HK-2 (cell line): ENCODE data around the gene GTF2H4.
"Not testable (repeated sequence)": the region's sequence is repeated elsewhere in the genome, so short reads cannot be mapped to it uniquely, and the experiment has no call there.

Experiments
- DNase-seq: peaks from one replicate; pipeline ENCODE4 v3.0.0-alpha.2; 2018; ENCODE audit not compliant: unreplicated experiment

Gene GTF2H4

DNA sequence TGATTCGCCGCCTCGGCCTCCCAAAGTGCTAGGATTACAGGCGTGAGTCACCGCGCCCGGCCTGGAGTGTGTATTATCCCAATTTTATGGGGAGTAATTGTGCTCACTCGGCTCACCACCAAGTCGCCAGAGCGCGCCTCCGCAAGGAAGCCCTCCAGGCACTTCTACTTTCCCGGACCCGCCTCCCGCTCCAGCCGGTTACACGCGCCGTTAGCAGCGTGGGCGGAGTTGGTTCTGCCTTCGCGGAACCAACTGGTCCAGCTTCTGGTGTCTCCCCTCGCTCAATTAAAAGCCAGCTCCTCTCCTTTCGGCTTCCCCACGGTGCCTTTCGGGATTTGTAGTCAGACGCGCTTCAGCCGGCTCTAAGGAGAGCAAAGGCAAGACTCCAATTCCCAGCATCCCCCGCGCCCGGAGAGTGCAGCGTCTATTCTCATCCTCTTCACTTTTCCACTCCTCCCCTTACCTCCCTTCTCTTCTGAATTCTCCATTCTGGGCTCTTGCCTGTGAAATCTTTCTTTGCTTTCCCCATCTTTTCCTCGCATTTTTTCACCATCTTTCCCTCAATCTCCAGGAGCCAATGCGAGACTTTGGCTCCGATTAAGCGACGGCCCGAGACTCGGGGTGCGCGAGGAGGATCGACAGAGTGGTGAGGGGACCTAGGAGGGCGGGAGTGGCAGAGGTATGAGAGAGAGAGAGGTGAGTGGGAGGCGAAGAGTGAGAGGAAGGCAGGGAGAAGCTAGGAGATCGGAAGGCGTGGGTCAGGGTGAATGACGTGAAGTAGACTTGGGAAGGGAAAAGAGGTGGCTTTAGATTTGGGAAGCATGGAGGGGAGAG lies at the start of gene GTF2H4:
TSS of gene GTF2H4 (plus strand) at position 450 of the 834 bp plus-strand sequence.
- peak; percentile 96 for DNase-seq

DNA sequence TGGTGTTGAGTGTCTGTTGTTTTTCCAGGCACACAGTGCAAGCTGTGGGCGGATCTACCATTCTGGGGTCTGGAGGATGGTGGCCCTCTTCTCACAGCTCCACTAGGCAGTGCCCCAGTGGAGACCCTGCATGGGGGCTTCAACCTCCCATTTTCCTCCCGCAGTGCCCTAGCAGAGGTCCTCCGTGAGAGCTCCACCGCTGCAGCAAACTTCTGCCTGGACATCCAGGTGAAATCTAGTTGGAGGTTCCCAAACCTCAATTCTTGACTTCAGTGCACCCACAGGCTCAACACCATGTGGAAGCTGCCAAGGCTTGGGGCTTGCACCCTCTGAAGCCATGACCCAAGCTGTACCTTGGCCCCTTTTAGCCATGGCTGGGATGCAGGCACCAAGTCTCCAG lies 48.3 kb upstream of the GTF2H4 start:
- DNase-seq, result not testable (repeated sequence)

DNA sequence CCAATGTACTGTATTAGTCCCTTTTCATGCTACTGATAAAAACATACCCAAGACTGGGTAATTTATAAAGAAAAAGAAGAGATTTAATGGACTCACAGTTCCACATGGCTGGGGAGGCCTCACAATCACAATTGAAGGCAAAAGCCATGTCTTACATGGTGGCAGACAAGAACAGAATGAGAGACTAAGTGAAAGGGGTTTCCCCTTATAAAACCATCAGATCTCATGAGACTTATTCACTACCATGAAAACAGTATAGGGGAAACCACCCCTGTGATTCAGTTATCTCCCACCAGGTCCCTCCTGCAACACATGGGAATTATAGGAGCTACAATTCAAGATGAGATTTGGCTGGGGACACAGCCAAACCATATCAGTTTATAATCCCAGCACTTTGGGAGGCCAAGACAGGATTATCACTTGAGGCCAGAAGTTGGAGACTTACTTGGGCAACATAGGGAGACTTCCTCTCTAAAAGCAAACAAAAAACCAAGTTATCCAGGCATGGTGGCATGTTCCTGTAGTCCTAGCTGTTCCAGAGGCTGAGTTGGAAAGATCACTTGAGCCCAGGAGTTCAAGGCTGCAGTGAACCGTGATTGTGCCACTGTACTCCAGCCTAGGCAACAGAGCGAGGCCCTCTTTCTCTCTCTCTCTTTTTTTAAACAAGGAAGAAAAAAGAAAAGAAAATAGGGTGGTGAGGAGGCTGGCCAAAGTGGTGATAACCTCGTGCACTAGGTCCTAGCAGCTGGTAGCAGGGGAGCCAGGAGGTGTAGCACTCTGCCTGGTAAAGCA lies 46.6 kb upstream of the GTF2H4 start:
- DNase-seq, result no peak

DNA sequence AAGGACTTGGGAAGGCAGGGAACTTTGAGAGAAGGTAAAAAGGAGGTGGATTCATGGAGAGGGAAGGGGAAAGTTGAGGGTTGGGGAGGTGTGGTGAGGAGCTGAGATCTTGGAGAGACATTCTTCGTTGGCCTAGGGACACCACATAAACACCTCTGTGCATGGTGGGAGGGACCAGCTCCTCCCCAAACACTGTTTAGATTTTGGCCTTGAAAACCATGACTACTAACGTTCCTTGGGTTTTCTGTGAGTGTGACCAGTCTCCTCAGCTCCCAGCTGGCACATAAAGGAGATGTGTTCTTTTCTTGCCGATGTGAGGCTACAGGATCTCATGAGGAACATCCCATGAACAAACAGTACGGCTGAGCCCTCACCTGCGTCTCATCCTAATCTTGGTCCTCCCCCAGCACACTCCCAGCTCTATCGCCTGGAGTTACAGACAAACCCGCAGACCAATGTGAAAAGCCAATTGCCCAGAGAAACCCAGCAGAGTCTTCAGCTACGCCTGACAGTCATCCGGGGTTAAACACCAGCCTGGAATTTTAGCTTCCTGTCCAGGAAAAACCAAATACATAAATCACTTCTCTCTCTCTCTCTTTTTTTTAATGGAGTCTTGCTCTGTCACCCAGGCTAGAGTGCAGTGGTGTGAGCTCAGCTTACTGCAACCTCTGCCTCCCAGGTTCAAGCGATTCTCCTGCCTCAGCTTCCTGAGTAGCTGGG lies 45.7 kb upstream of the GTF2H4 start:
- no peak for DNase-seq

DNA sequence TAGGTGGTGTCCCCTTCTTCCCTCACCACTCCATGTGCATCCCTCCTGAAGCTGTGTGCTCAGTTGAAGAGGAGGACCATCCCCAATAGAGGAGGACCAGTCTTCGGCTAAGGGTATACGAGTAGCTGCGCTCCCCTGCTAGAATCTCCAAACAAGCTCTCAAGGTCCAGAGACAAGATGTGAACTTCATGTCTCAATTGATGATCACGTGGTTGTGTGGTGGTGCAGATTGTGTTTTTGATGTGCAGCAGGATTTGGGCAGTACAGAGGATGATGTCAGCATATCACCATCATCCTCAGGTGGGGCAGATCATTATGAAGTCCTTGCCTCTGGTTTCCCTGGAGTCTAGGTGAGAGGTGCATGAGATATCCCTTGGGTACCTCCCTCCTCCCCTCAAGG lies 43.7 kb upstream of the GTF2H4 start:
- no peak for DNase-seq

DNA sequence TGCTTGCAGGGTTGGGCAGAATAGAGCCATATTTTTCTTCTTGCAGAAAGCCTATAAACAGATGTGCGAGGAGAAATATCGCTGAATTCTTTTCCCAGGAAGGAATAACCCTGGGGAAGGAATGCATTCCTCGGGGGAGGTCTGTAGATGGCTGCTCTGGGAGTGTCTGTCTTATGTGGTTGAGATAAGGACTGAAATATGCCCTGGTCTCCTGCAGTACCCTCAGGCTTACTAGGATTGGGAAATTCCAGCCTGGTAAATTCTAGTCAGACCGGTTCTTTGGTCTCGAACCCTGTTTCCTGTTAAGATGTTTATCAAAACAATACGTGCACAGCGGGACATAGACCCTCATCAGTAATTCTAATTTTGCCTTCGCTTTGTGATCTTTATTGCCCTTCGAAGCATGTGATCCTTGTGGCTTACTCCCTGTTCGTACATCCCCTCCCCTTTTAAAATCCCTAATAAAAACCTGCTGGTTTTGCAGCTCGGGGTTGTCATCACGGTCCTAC lies 38.7 kb upstream of the GTF2H4 start:
- DNase-seq, result not testable (repeated sequence)

DNA sequence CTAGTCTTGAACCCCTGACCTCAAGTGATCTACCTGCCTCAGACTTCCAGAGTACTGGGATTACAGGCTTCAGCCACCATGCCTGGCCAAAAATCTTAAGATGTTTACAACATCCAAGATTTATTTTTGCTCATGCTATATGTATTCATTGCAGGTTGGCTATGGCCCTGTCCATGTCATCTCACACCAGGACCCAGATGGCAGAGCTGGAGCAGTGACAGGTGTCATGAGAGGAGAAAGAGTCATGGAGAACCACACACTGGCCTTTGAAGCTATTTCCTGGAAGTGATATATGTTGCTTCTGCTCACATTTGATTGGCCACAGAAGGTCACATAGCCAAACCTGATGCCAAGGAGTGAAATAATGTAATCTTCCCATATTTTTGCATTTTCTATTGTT lies 37.5 kb upstream of the GTF2H4 start:
- DNase-seq, result no peak

DNA sequence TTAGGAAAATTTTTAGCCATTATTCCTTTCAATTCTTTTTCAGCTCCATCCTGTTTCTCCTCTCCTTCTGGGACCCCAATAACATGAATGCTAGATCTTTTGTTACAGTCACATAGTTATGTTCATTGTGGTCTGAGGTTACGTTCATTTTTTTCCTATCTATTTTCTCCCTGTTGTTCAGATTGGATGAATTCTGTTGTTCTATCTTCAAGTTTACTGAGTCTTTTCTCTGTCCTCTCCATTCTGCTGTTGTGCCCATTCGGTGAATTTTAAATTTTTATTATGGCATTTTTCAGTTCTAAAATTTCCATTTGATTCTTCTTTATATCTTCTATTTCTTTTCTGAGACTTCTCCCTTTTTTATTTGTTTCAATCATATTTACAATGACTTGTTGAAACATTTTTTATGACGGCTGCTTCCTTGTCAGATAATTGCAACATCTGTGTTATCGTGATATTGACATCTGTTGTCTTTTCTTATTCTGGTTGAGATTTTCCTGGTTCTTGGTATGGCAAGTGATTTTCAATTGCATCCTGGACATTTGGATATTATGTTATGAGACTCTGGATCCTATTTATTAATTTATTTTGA lies 36.3 kb upstream of the GTF2H4 start:
- no peak for DNase-seq

DNA sequence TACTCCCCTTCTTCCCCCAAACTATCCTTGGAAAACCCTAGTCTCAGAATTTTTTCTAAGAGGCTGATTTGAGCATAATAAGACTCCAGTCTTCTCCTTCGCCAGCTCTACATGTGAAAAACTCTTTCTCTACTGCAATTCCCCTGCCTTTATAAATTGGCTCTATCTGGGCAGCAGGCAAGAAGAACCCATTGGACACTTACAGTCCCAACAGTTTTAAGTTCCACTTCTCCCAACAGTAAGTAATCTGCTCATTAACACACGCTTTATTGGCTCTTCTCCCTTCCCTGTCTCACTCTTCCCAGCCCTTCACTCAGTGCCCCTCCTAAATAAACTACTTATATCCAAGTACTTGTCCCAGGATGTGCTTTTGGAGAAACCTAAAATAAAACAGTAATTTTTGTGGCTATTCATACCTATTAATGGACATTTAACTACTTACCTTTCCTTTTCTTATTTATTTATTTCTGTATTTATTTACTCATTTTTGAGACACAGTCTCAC lies 34.8 kb upstream of the GTF2H4 start:
- DNase-seq, result no peak

DNA sequence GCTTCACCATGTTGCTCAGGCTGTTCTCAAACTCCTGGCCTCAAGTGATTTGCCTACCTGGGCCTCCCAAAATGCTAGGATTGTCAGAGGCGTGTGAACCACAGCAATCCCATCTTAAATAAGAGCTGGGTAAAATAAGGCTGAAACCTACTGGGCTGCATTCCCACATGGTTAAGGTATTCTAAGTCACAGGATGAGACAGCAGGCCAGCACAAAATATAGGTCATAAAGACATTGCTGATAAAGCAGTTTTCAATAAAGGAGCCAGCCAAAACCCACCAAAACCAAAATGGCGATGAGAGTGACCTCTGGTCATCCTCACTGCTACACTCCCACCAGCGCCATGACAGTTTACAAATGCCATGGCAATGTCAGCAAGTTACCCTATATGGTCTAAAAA lies 34.2 kb upstream of the GTF2H4 start:
- DNase-seq, result not testable (repeated sequence)

DNA sequence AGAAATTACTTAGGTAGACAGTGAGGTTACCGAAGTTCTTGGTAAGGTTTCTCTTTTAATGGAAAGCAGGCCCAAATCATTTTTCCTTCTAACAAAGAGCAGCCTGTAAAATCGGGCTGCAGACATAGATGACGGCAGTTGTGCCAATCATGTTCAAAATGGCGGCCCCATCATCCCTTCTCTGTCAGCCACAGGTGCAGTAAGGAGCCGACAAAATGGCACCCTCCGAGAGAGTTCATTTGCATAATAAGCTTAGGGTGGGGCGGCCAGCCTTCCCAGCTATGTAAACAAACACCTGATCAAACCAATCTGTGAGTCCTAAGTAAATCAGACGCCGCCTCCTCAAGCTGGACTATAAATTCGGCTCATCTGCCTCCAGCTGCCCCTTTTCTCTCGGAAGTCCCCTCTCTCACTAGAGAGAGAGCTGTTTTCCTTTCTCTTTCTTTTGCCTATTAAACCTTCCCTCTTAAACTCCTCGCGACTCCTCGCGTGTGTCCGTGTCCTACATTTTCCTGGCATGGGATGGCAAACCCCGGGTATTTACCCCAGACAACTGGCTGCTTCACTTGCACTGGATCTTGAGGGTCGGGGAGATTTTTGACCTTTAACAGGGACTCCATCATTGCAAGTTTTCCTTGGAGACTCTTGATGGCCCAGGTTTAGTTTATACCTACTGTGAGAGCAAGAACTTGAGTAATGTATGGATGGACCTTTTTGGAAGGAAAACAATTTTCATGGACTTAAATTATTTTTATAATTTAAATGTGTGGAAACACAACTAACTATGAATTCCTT lies 32.6 kb upstream of the GTF2H4 start:
- DNase-seq, result no peak

DNA sequence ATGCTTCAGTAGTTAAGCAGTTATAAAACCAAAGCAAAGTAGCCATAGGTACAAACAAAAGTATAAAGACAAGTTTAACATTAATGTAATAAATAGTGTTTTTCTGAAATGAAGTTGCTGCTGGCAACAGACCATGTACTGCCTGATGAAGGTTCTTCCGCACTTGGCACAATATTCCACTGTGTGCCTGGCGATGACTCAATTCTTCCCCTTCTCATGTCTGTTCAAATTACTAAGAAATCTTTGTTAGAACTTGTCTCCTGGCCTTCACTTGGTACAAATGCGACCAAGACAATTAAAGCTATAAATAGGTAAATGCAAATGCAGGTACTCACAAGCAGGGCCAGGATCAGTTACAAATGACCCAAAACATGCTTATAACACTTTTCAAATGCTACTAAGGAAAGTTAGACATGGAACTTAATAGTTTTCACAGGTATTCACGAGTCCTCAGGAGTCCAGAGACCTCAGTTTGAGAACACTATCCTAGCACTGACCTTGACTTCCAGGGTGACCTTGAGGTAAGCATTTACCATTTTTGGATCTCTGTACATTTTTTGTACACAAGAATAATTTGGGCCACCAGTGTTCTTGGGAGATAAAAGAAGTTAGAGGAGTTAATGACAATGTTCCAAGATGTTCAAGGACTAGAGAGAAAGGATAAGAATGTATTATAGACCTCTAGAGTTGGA lies 31.8 kb upstream of the GTF2H4 start:
- no peak for DNase-seq

DNA sequence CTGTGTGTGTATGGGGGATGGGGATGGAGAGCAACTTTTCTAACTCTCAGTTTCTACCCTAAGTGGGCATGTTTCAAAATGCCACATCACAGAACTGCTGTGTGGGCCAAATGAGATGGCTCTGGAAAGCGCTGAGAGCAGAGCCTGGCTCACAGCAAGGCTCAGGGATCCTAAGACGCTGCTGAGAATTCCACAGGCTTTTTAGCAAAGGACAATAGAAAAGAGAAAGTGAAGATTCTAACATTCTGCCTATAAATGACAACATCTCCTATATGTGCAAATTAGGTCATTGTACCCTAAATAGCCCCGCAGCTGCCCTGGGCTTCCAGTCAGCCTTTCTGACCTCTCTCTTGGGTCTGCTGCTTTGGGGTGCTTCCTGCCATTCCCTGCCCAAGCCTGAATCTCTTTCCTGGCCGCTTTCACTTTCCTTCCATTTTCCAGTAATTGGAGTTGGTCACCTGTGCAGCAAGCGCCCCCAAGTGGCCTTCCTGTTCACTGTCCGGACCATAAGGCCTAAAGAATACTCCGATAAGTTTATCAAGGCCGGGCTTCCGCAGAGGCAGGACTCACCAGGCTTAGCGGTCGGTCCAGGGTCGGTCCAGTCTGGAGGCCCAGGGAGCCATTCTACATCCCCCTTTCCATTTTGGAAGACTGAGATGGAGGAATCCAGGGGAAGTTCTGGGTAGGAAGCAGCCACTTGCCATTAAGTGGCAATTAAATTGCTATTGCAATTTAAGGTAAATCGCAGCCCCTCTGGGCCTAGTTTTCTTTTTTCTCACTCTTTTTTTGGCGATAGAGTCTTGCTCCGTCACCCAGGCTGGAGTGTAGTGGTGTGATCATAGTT lies 30.4 kb upstream of the GTF2H4 start:
- DNase-seq, result peak; percentile 84

DNA sequence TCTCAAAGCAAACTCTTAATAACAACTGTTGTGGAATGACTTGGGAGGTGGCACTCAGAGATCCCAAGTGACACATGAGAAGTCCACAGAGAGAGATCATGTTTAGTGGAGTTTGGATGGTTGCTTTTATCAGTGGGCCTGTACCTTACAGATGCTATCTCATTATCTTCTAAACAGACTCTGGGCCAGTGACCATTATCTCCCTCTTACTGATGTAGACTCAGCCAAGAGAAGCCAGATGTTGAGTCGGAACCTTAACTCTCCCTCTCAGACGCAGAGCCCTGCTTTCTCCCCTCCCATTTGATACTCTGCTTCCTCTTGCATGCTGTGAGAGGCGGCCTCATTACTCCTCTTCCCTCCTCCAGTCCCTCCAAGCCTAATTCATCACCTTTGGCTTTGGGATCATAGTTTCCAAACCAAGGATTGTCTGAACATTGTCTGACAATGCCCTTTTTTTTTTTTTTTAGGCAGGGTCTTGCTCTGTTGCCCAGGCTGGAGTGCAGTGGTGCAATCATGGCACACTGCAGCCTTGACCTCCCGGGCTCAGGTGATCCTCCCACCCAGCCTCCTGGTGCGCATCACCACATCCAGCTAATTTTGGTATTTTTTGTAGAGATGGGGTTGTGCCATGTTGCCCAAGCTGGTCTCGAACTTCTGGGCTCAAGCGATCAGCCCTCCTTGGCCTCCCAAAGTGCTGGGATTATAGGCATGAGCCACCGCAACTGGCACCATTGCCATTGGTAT lies 28.2 kb upstream of the GTF2H4 start:
- DNase-seq, result no peak

DNA sequence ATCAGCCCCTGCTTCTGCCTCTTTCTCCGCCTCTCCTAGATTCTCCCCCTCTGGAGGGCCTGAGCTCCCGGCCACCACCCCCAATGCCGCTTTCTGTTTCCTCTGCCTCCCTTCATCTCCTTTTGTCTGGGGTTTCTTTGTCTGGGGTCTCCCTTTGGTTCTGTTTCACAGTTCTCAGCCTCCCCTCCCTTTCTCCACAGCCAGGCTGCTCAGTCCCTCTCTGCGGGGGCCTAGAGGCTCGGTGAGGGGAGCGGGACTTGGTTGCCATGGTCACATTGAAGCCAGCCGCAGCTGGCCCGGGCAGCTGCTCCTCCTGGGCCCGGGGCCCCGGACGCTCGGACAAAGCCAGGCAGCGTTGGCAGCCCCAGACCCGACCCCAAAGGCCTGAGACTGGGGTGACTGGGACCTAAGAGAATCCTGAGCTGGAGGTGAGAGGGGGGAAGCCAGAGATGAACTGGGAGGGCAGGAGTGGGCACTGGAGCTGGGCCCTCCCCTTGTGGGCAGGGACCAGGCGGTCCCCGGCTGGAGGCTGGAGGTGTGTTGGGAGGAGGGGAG lies 27.2 kb upstream of the GTF2H4 start:
- DNase-seq, result no peak

DNA sequence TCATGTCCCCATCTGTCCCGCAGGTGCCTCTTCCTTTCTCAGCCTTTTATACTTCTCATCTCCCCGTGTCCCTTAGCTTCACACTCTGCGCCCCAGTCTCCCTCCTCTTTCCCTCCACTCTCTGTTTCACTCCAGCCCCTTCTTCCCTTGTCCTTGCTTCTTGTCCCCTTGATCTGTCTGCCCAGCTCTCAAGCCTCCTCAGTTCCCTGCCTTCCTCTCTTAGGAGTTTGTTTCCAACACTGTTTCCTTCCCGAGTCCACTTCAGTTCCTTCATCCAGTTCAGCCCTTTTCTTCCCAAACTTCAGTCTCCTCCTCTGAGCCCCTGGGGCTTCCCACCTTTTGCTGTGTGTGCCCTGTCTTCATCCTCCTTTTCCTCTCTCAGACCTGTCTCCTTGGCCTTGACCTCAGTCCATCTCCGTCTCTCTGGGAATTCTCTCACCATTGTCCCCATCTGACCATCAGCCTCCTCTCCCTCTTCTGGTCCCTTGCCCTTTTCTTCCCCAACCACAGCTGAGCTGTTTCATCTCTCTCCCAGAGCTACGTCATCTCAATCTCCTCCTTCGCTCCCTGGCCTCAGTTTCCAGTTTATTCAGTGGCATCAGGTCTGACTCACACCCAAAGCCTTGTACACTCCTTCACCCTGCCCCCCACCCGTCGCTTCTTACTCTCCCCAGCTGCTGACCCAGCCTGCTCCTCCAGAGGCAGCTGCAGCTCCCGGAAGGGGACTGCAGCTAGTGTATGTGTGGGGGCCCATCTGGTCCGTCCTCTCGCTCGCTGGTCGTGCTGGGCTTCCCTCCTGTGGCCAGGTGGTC lies 26.4 kb upstream of the GTF2H4 start:
- peak; percentile 30 for DNase-seq

DNA sequence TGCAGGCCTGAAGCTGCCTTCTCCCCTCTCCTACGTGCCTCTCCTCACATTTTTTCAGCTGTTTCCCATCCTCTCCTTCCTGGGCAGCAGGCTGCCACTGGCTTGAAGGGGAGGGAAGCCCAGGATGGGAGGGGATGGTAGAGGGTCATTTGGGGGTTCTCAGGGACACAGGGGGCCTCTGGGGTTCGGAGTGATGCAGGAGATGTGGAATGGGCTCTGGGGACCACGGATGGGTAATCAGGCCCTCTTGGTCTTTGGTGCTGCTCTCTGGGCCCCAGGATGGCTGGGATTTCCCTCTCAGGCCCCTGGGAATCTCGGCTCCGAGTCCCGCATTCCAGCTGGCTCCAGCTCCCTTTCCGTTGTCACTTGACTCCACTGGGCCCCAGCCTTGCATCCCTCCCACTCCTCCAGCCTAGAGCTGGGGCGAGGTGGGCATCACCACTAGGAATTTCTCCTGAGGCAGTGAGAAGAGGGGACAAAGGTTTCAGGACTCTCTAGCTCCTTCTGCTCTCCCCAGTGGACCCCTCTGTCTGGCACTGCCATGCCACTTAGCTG lies 25.7 kb upstream of the GTF2H4 start:
- peak; percentile 52 for DNase-seq
